ENCODE data around the gene ARID1B.

- no peak for TF ChIP-seq POLR2A (IDR thresholded peaks at IDR 0.05)
- TF ChIP-seq, protein P1, sequence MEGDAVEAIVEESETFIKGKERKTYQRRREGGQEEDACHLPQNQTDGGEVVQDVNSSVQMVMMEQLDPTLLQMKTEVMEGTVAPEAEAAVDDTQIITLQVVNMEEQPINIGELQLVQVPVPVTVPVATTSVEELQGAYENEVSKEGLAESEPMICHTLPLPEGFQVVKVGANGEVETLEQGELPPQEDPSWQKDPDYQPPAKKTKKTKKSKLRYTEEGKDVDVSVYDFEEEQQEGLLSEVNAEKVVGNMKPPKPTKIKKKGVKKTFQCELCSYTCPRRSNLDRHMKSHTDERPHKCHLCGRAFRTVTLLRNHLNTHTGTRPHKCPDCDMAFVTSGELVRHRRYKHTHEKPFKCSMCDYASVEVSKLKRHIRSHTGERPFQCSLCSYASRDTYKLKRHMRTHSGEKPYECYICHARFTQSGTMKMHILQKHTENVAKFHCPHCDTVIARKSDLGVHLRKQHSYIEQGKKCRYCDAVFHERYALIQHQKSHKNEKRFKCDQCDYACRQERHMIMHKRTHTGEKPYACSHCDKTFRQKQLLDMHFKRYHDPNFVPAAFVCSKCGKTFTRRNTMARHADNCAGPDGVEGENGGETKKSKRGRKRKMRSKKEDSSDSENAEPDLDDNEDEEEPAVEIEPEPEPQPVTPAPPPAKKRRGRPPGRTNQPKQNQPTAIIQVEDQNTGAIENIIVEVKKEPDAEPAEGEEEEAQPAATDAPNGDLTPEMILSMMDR (IDR thresholded peaks at IDR 0.05): no peak
These were observed 314.1 kb downstream of the ARID1B start for GRCh38 chr6:157091243-157091642.

Measured in transverse colon (tissue), 3 donors.